Trophoblast cell (in vitro differentiated cells and primary cell): ENCODE data around the gene MT1H.

Experiments used
- DNase-seq, 2 donors: peaks; one replicate each; pipeline ENCODE4 v3.0.0-alpha.2; 2016
- H2AFZ ChIP-seq: 2 replicates; pipeline ENCODE4 v1.6.1; 2013; ENCODE audit warnings: low read length, moderate library complexity, mild to moderate bottlenecking; ENCODE audit not compliant: insufficient read depth, poor library complexity
- H2AK5ac ChIP-seq: 2 replicates; pipeline ENCODE4 v1.6.1; 2013; ENCODE audit warnings: mild to moderate bottlenecking, low read length
- H2BK120ac ChIP-seq: 2 replicates; pipeline ENCODE4 v1.6.1; 2013; ENCODE audit warnings: low read length, mild to moderate bottlenecking, moderate library complexity; ENCODE audit not compliant: insufficient read depth, poor library complexity
- H2BK12ac ChIP-seq: 2 replicates; pipeline ENCODE4 v1.6.1; 2013; ENCODE audit warnings: mild to moderate bottlenecking, low read length, moderate library complexity
- H2BK5ac ChIP-seq: 2 replicates; pipeline ENCODE4 v1.6.1; 2013; ENCODE audit warnings: low read length, low read depth, moderate library complexity, mild to moderate bottlenecking; ENCODE audit not compliant: poor library complexity
- H3K14ac ChIP-seq: 2 replicates; pipeline ENCODE4 v1.6.1; 2013; ENCODE audit warnings: mild to moderate bottlenecking, low read length
- H3K18ac ChIP-seq: 2 replicates; pipeline ENCODE4 v1.6.1; 2013; ENCODE audit warnings: mild to moderate bottlenecking, low read length
- H3K23ac ChIP-seq: 2 replicates; pipeline ENCODE4 v1.6.1; 2013; ENCODE audit warnings: low read length
- H3K27ac ChIP-seq: 2 replicates; pipeline ENCODE4 v1.5.1; 2013; ENCODE audit warnings: low read depth, mild to moderate bottlenecking, inconsistent platforms, low read length, moderate library complexity
- H3K27me3 ChIP-seq: 2 replicates; pipeline ENCODE4 v1.6.1; 2013; ENCODE audit warnings: inconsistent platforms, mild to moderate bottlenecking, low read length, moderate library complexity; ENCODE audit not compliant: insufficient read depth
- H3K36me3 ChIP-seq, 2 experiments: 1 replicate in 1 of 2; 2 replicates in 1 of 2; pipeline ENCODE4 v1.6.1; 2013; ENCODE audit warnings: low read length in 2 of 2, mild to moderate bottlenecking in 2 of 2, moderate library complexity in 1 of 2; ENCODE audit not compliant: insufficient read depth in 2 of 2, control insufficient read depth in 1 of 2
- H3K4ac ChIP-seq: 2 replicates; pipeline ENCODE4 v1.6.1; 2013; ENCODE audit warnings: low read depth, mild to moderate bottlenecking, low read length, moderate library complexity
- H3K4me1 ChIP-seq, 2 experiments: 1 replicate in 1 of 2; 2 replicates in 1 of 2; pipeline ENCODE4 v1.6.1; 2013; ENCODE audit warnings: low read length in 2 of 2, mild to moderate bottlenecking in 2 of 2, moderate library complexity in 1 of 2; ENCODE audit not compliant: insufficient read depth in 2 of 2, control insufficient read depth in 1 of 2
- H3K4me2 ChIP-seq: 2 replicates; pipeline ENCODE4 v1.6.1; 2013; ENCODE audit warnings: inconsistent platforms, mild to moderate bottlenecking, low read length, moderate library complexity
- H3K4me3 ChIP-seq: 2 replicates; pipeline ENCODE4 v1.5.1; 2013; ENCODE audit warnings: mild to moderate bottlenecking, low read depth, low read length, inconsistent platforms
- H3K79me1 ChIP-seq: one replicate; pipeline ENCODE4 v1.6.1; 2013; ENCODE audit warnings: low read length
- H3K79me2 ChIP-seq: 2 replicates; pipeline ENCODE4 v1.6.1; 2013; ENCODE audit warnings: low read length, mild to moderate bottlenecking; ENCODE audit not compliant: control insufficient read depth, insufficient read depth, poor library complexity
- H3K9ac ChIP-seq: 2 replicates; pipeline ENCODE4 v1.6.1; 2013; ENCODE audit warnings: mild to moderate bottlenecking, low read length
- H3K9me3 ChIP-seq: 2 replicates; pipeline ENCODE4 v1.6.1; 2013; ENCODE audit warnings: low read depth, mild to moderate bottlenecking, control low read depth, inconsistent platforms, low read length; ENCODE audit not compliant: insufficient read depth
- H4K12ac ChIP-seq: 2 replicates; pipeline ENCODE4 v1.6.1; 2013; ENCODE audit warnings: low read depth, mild to moderate bottlenecking, low read length, moderate library complexity
- H4K8ac ChIP-seq: 2 replicates; pipeline ENCODE4 v1.6.1; 2013; ENCODE audit warnings: low read depth, mild to moderate bottlenecking, low read length, moderate library complexity
- H4K91ac ChIP-seq: one replicate; pipeline ENCODE4 v1.6.1; 2013; ENCODE audit warnings: low read depth, mild to moderate bottlenecking, low read length, moderate library complexity
- WGBS: extraction: QIAGEN DNeasy Blood & Tissue Kit; methylation state at CpG from one replicate; pipeline ENCODE4 v1.1.7; 2013; ENCODE audit warnings: missing lambda C conversion rate; ENCODE audit not compliant: insufficient read length, insufficient coverage; ENCODE audit errors: extremely low coverage; 5-methylcytosine and 5-hydroxymethylcytosine counted together

MT1H gene

GRCh38 chr16:56634715-56635440 lies 34.7 kb upstream of the MT1H start:
- no peak overlapping the region for H3K4me2 ChIP-seq
- H4K8ac ChIP-seq, result no peak overlapping the region
- H3K79me2 ChIP-seq, result no peaks in the 10 kb centered on the region
- WGBS, result no CpG with 5 or more reads among the region's 47 CpGs
- no peak overlapping the region for H2BK12ac ChIP-seq
- no peak overlapping the region for H2BK120ac ChIP-seq
- H3K4me1 ChIP-seq, result peaks cover 0 to 9% of the 10 kb centered on the region in 2 experiments
- H3K27ac ChIP-seq, result no peak overlapping the region
- no peak overlapping the region for H4K12ac ChIP-seq
- no peak overlapping the region for H3K9ac ChIP-seq
- H4K91ac ChIP-seq, result no peak overlapping the region
- no peak overlapping the region for H2AK5ac ChIP-seq
- no peak for DNase-seq
- no peak overlapping the region for H3K18ac ChIP-seq
- H3K36me3 ChIP-seq, result no peaks in the 10 kb centered on the region
- H3K4me3 ChIP-seq, result no peak overlapping the region
- peaks cover 12% of the 10 kb centered on the region for H3K9me3 ChIP-seq
- peaks cover 89% of the 10 kb centered on the region for H3K27me3 ChIP-seq
- H3K4ac ChIP-seq, result no peak overlapping the region
- H2BK5ac ChIP-seq, result no peak overlapping the region
- H3K79me1 ChIP-seq, result no peaks in the 10 kb centered on the region
- H2AFZ ChIP-seq, result no peak overlapping the region
- no peak overlapping the region for H3K14ac ChIP-seq
- H3K23ac ChIP-seq, result no peak overlapping the region

GRCh38 chr16:56635441-56635967 lies 34.1 kb upstream of the MT1H start:
- no peaks in the 10 kb centered on the region for H3K79me1 ChIP-seq
- WGBS, result no CpG with 5 or more reads among the region's 40 CpGs
- H3K36me3 ChIP-seq, result no peaks in the 10 kb centered on the region
- no peak overlapping the region for H3K9ac ChIP-seq
- no peak overlapping the region for H2BK120ac ChIP-seq
- H3K4me1 ChIP-seq, result peaks cover 0 to 9% of the 10 kb centered on the region in 2 experiments
- H4K91ac ChIP-seq, result no peak overlapping the region
- no peak overlapping the region for H3K4me2 ChIP-seq
- no peak overlapping the region for H2BK5ac ChIP-seq
- no peak overlapping the region for H2AFZ ChIP-seq
- H3K23ac ChIP-seq, result no peak overlapping the region
- H3K4ac ChIP-seq, result no peak overlapping the region
- no peak overlapping the region for H3K27ac ChIP-seq
- no peak overlapping the region for H3K4me3 ChIP-seq
- H2BK12ac ChIP-seq, result no peak overlapping the region
- no peak overlapping the region for H2AK5ac ChIP-seq
- H3K79me2 ChIP-seq, result no peaks in the 10 kb centered on the region
- no peak overlapping the region for H3K14ac ChIP-seq
- no peak for DNase-seq
- H4K12ac ChIP-seq, result no peak overlapping the region
- peaks cover 89% of the 10 kb centered on the region for H3K27me3 ChIP-seq
- H3K18ac ChIP-seq, result no peak overlapping the region
- no peak overlapping the region for H4K8ac ChIP-seq
- H3K9me3 ChIP-seq, result peaks cover 12% of the 10 kb centered on the region

- Histone ChIP-seq H2AFZ (no peak overlapping the region), H3K4me2 (no peak overlapping the region), H2AK5ac (no peak overlapping the region), H3K4me3 (no peak overlapping the region), H3K4ac (no peak overlapping the region), H3K79me1 (no peaks in the 10 kb centered on the region), H3K9ac (no peak overlapping the region), H4K8ac (no peak overlapping the region), H3K27me3 (peaks cover 89% of the 10 kb centered on the region), H4K12ac (no peak overlapping the region), H3K36me3 (no peaks in the 10 kb centered on the region), H3K14ac (no peak overlapping the region), H2BK5ac (no peak overlapping the region), H3K9me3 (peaks cover 11% of the 10 kb centered on the region), H2BK120ac (no peak overlapping the region), H3K27ac (no peak overlapping the region), H3K79me2 (no peaks in the 10 kb centered on the region), H3K23ac (no peak overlapping the region), H2BK12ac (no peak overlapping the region), H3K18ac (no peak overlapping the region), H4K91ac (no peak overlapping the region), H3K4me1 (peaks cover 0 to 9% of the 10 kb centered on the region in 2 experiments)
- peak in 1 of 2 donors; percentile 18 for DNase-seq
- no CpG with 5 or more reads among the region's 9 CpGs for WGBS
These were observed 32.8 kb upstream of the MT1H start for GRCh38 chr16:56636616-56637413.

GRCh38 chr16:56637814-56638750 lies 31.5 kb upstream of the MT1H start, which contains the start of gene MT1A:
Gene MT1A, plus strand, starts transcription at chr16:56638666. Its CDS starts 73 bp downstream, at chr16:56638739.
- H4K8ac ChIP-seq, result no peak within 1 kb of the TSS
- no peak within 1 kb of the TSS for H3K23ac ChIP-seq
- H4K91ac ChIP-seq, result no peak within 1 kb of the TSS
- peak within 1 kb of the TSS; percentile 14 for H3K4me3 ChIP-seq
- peaks cover 0 to 5% of the 10 kb centered on the region in 2 experiments for H3K4me1 ChIP-seq
- no peak within 1 kb of the TSS for H2BK5ac ChIP-seq
- no peak within 1 kb of the TSS for H2AFZ ChIP-seq
- DNase-seq, result peak; percentile 60 to 71
- H4K12ac ChIP-seq, result no peak within 1 kb of the TSS
- no peak within 1 kb of the TSS for H2AK5ac ChIP-seq
- H3K18ac ChIP-seq, result no peak within 1 kb of the TSS
- no peak within 1 kb of the TSS for H2BK12ac ChIP-seq
- H3K9me3 ChIP-seq, result peaks cover 11% of the 10 kb centered on the region
- no peak within 1 kb of the TSS for H3K27ac ChIP-seq
- H3K79me1 ChIP-seq, result no peaks in the 10 kb centered on the region
- H3K4ac ChIP-seq, result no peak within 1 kb of the TSS
- H3K36me3 ChIP-seq, result no peaks in the 10 kb centered on the region
- WGBS, result no CpG with 5 or more reads among the region's 68 CpGs
- H3K9ac ChIP-seq, result no peak within 1 kb of the TSS
- no peak within 1 kb of the TSS for H3K14ac ChIP-seq
- no peaks in the 10 kb centered on the region for H3K79me2 ChIP-seq
- H2BK120ac ChIP-seq, result no peak within 1 kb of the TSS
- peaks cover 89% of the 10 kb centered on the region for H3K27me3 ChIP-seq
- H3K4me2 ChIP-seq, result peak within 1 kb of the TSS; percentile 32
